Heart right ventricle (tissue), 16 donors: ENCODE results near the gene ATXN7L1. TPM values are rescaled to one million over a fixed set of nuclear protein-coding genes. Genes with fewer than 3 reads are reported as not detected.

Source experiments
- ATAC-seq, 8 donors: fragments of 200-7000 bp; cut with Tn5 transposase; one replicate each; pipeline ENCODE4 v1.9.1; 2020; ENCODE audit warnings: mild to moderate bottlenecking in 8 of 8, moderate library complexity in 8 of 8, moderate number of reproducible peaks in 1 of 8
- DNase-seq, 2 donors: peaks; one replicate each; pipeline ENCODE4 v3.0.0-alpha.2; 2020
- H3K27ac ChIP-seq, 10 donors: fragments of 200-600 bp; sonication (generic) in 2 of 10; one replicate each; pipeline versions ENCODE4 v1.5.0 to v1.8.0; 2020 to 2022; ENCODE audit warnings: mild to moderate bottlenecking in 3 of 10
- H3K27me3 ChIP-seq, 7 donors: fragments of 200-600 bp; one replicate each; pipeline ENCODE4 v1.8.0; 2021 to 2022; ENCODE audit warnings: mild to moderate bottlenecking in 2 of 7
- H3K36me3 ChIP-seq, 9 donors: fragments of 200-600 bp; sonication (generic) in 1 of 9; one replicate each; pipeline versions ENCODE4 v1.5.0 to v1.8.0; 2020 to 2022; ENCODE audit warnings: mild to moderate bottlenecking in 2 of 9
- H3K4me1 ChIP-seq, 9 donors: fragments of 200-600 bp; sonication (generic) in 1 of 9; one replicate each; pipeline versions ENCODE4 v1.5.0 to v1.8.0; 2020 to 2022; ENCODE audit warnings: mild to moderate bottlenecking in 4 of 9
- H3K4me3 ChIP-seq, 10 donors: fragments of 200-600 bp; sonication (generic) in 2 of 10; one replicate each; pipeline versions ENCODE4 v1.5.0 to v1.8.0; 2020 to 2022; ENCODE audit warnings: mild to moderate bottlenecking in 7 of 10, moderate library complexity in 2 of 10
- H3K9me3 ChIP-seq, 11 donors: fragments of 200-600 bp in 10 of 11; sonication (generic) in 2 of 11; one replicate each; pipeline versions ENCODE4 v1.5.0 to v1.8.0; 2013 to 2022; ENCODE audit warnings: mild to moderate bottlenecking in 2 of 11, control low read depth in 1 of 11, moderate library complexity in 1 of 11
- WGBS, 2 donors: extraction: QIAGEN DNeasy Blood & Tissue Kit; methylation state at CpG; one replicate each; pipeline ENCODE4 v1.1.7; 2013; ENCODE audit warnings: inconsistent platforms in 1 of 2; 5-methylcytosine and 5-hydroxymethylcytosine counted together
- intact Hi-C, 10 donors: fragments of 100-400 bp; cut with DNase I; formaldehyde crosslinking; loops; one replicate each; pipeline versions ENCODE4 v1.11.1 to v1.14.2; 2022
- polyA plus RNA-seq, 2 donors: library from polyadenylated mRNA; stranded (reverse); fragments of 200-250 nt; gene quantifications; one replicate each; pipeline ENCODE4 v1.2.3, GENCODE V29; 2013
- total RNA-seq, 10 donors: library from RNA; stranded (reverse); fragmentation: NEBNext Ultra II Directional in 3 of 10; extraction: Animal tissue kit (Norgen Biotek cat#: 25700) in 3 of 10; gene quantifications; one replicate each; pipeline versions ENCODE4 v1.2.1 to v1.2.4, GENCODE V29; 2021 to 2023
- TF ChIP-seq, protein P1 (sequence below), 9 donors: fragments of 200-600 bp; sonication (generic) in 2 of 9; IDR thresholded peaks; one replicate each; pipeline versions ENCODE4 v1.5.0 to v1.8.0; 2021 to 2022; ENCODE audit warnings: antibody characterized with exemption in 9 of 9, mild to moderate bottlenecking in 5 of 9, moderate library complexity in 1 of 9
- donor health status: Arrhythmogenic right ventricular cardiomyopathy.
- donor health status: ischemic (EF 13 %, LVEDD 7.1; RV severe dilation, severe dysfunction).
- donor health status: healthy with polysubstance abuse.
- donor health status: DM: no; HTN: yes; CAD: no.
- donor health status: DM: no; HTN: no; CAD: no.
- donor health status: ischemic (EF 25% LVEDD 6.9; RV normal size, moderate dysfunction).
- donor health status: ischemic (EF 25% LVEDD 5.7; RV mildly dilated, moderate dysfunction).
- donor health status: healthy.
- donor health status: DM: yes; HTN: yes; CAD: no.
- donor health status: Ischemic cardiomyopathy.
- donor health status: ischemic (EF 35%, LVEDD 5.7; RV mildly dilated, moderate dysfunction).
- donor health status: nonischemic (EF 11% LVEDD 7.7; RV severe dilation, severe dysfunction).
- donor health status: DM: yes; HTN: yes; CAD: no.
- donor health status: PGD.
- donor health status: ischemic (EF 29% LVEDD 5.4; RV normal size, mild dysfunction).
- donor health status: nonischemic (EF 23%, LVEDD 6.1; RV moderate dilation, normal function).

The ATXN7L1 gene
- total and polyA plus RNA-seq, 12 donors = 1.7 to 7.2 (median 5.4) TPM

- ATAC-seq = peak in 2 of 8 donors; percentile 48 to 51
- no peak for DNase-seq
- H3K9me3 ChIP-seq = peaks cover 0 to 28% (median 11%) of the 10 kb centered on the region in 11 donors
- whole genome bisulfite sequencing, 2 donors = 41 to 46% methylated on average over 9 of the region's 9 CpGs
- H3K27me3 ChIP-seq = no peaks in the 10 kb centered on the region
- H3K36me3 ChIP-seq = peaks cover 0 to 4% (median 0%) of the 10 kb centered on the region in 9 donors
- intact Hi-C loops = loop anchor here in 1 of 10 donors (10.0 kb wide), 1 partner anchor 53 kb away; no protein-coding TSS in a partner anchor
- H3K27ac ChIP-seq = no peak overlapping the region
- H3K4me3 ChIP-seq = no peak overlapping the region
- TF ChIP-seq, protein P1, sequence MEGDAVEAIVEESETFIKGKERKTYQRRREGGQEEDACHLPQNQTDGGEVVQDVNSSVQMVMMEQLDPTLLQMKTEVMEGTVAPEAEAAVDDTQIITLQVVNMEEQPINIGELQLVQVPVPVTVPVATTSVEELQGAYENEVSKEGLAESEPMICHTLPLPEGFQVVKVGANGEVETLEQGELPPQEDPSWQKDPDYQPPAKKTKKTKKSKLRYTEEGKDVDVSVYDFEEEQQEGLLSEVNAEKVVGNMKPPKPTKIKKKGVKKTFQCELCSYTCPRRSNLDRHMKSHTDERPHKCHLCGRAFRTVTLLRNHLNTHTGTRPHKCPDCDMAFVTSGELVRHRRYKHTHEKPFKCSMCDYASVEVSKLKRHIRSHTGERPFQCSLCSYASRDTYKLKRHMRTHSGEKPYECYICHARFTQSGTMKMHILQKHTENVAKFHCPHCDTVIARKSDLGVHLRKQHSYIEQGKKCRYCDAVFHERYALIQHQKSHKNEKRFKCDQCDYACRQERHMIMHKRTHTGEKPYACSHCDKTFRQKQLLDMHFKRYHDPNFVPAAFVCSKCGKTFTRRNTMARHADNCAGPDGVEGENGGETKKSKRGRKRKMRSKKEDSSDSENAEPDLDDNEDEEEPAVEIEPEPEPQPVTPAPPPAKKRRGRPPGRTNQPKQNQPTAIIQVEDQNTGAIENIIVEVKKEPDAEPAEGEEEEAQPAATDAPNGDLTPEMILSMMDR (IDR thresholded peaks at IDR 0.05) = no peak
- H3K4me1 ChIP-seq = peaks cover 0 to 16% (median 8%) of the 10 kb centered on the region in 9 donors
These were observed 168.2 kb downstream of the ATXN7L1 start for GRCh38 chr7:105707967-105708762.

GRCh38 chr7:105707381-105707780 is 169.0 kb downstream of the ATXN7L1 start:
- intact Hi-C loops = loop anchor here in 1 of 10 donors (10.0 kb wide), 1 partner anchor 53 kb away; no protein-coding TSS in a partner anchor
- TF ChIP-seq, protein P1 (IDR thresholded peaks at IDR 0.05) = no peak
- WGBS, 2 donors = 88 to 89% methylated on average over 3 of the region's 3 CpGs

GRCh38 chr7:105705427-105705826 is 171.0 kb downstream of the ATXN7L1 start:
- TF ChIP-seq, protein P1 (IDR thresholded peaks at IDR 0.05) = no peak
- Histone ChIP-seq H3K4me3 (no peak overlapping the region), H3K36me3 (no peaks in the 10 kb centered on the region), H3K27ac (no peak overlapping the region), H3K27me3 (no peaks in the 10 kb centered on the region), H3K9me3 (peaks cover 0 to under 1% (median 0%) of the 10 kb centered on the region in 11 donors), H3K4me1 (peaks cover 0 to 12% (median 8%) of the 10 kb centered on the region in 9 donors)
- 81 to 91% methylated on average over 7 of the region's 7 CpGs for WGBS, 2 donors
- no peak for DNase-seq
- no peak for ATAC-seq
- intact Hi-C loops = loop anchor here in 1 of 10 donors (10.0 kb wide), 1 partner anchor 51 kb away; no protein-coding TSS in a partner anchor

More at GRCh38 chr7:105707381-105707780, 169.0 kb downstream of the ATXN7L1 start:
- no peak overlapping the region for H3K27ac ChIP-seq
- peaks cover 0 to 12% (median 8%) of the 10 kb centered on the region in 9 donors for H3K4me1 ChIP-seq
- H3K4me3 ChIP-seq = no peak overlapping the region
- DNase-seq (no peak), ATAC-seq (no peak)
- H3K36me3 ChIP-seq = peaks cover 0 to 4% (median 0%) of the 10 kb centered on the region in 9 donors
- no peaks in the 10 kb centered on the region for H3K27me3 ChIP-seq
- peaks cover 0 to 20% (median 10%) of the 10 kb centered on the region in 11 donors for H3K9me3 ChIP-seq

DNA sequence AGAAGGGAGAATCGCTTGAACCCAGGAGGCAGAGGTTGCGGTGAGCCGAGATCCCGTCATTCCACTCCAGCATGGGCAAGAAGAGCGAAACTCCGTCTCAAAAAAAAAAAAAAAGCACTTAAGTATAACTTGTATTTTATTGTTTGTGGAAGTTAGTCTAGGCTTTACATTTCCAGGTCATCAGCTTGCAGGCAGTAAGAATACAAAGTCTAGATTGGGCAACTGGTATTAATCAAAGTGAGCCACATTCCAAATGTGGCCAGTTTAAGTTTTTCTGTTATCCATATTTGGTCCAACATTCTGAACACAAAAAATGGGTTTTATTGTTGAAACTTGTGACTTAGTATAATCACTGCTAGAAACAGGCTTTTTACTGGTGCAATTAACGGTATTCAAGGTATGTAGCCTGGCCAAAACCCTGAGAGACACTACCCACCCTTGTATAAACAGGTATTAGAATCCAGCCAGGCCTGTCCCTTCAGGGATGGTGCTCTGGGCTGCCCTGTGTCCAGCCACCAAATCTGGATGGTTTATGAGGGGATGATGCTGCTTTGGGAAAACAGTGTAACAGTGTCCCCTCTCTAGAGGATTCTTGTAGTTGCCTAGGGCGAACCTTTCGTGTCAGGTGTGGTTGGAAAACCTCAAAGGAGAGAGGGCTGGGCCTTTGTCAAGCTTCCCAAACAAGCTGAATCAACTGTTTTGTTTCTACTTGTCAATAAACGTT is 173.0 kb downstream of the ATXN7L1 start:
- Histone ChIP-seq H3K9me3 (no peaks in the 10 kb centered on the region), H3K27ac (no peak overlapping the region), H3K4me3 (no peak overlapping the region), H3K4me1 (peaks cover 0 to 11% (median 8%) of the 10 kb centered on the region in 9 donors), H3K36me3 (no peaks in the 10 kb centered on the region), H3K27me3 (no peaks in the 10 kb centered on the region)
- DNase-seq (no peak), ATAC-seq (no peak)
- intact Hi-C loops = loop anchor here in 1 of 10 donors (10.0 kb wide), 1 partner anchor 49 kb away; no protein-coding TSS in a partner anchor
- TF ChIP-seq, protein P1 (IDR thresholded peaks at IDR 0.05) = no peak
- WGBS, 2 donors = 95 to 98% methylated on average over 10 of the region's 10 CpGs
